ENCODE data around the gene SKI.
A peak's percentile ranks its signal among the peaks of the same experiment; 100 is the strongest.

The SKI gene

DNA sequence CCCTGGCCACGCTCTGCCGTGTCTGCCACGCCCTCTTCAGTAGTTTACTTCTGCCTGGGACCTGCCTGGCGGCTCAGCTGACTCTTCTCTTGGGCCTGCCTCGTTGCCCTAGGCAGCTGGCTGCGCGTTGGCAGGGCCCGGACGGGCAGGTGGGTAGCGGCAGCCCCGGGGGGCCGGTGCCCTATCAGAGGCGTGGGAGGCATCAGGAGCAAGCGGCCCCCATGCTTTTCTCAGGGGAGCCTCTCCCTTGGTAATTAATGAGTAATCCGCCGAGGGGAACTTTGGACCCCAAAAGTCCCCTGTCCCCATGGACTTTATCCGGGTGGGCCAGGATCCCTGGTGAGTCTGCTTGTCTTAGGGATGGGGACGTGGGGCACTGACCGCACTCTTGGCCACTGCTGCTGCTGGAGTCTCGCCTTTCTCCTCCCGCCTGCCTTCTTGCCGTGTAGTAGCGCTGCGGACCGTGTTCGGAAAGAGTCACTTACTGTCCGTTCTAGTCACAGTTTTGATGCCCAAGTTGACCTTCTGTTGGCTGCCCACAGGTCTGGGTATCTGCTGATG is 22.7 kb downstream of the SKI start:
- peaks cover 85% of the 10 kb centered on the region for H3K4me1 ChIP-seq (ENCODE audit: control insufficient read depth, insufficient read depth, low read length)

DNA sequence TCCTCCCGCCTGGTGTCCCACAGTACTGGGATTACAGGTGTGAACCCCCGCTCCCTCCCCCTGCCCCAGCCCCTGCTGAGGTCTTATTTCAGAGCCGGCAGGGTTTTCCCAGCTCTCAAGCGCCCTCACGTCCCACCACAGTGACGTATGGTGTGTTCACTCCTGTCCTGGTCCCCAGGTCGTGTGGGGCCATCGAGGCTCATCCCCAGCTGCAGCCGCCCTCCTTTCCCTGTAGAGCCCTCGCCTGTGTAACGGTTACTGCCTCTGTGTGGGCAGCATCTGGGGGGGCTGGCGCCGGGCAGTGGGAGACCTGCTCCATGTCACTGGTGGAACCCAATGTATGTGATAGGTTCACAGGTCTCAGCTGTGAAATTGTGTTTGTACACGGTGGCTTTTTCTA is 23.2 kb downstream of the SKI start:
- Histone ChIP-seq H3K4me3 (ENCODE audit: low read length in 2 of 2) (peak overlapping the region in 1 of 2 donors; percentile 40), H3K9me3 (ENCODE audit: control insufficient read depth in 2 of 2, low read length in 2 of 2) (peaks cover 0 to 4% of the 10 kb centered on the region in 2 donors), H3K27ac (ENCODE audit: low read length) (no peak overlapping the region), H3K9ac (ENCODE audit: low read length in 2 of 2) (no peak overlapping the region), H3K36me3 (ENCODE audit: control insufficient read depth in 2 of 2, insufficient read depth in 2 of 2, low read length in 2 of 2) (peaks cover 4 to 6% of the 10 kb centered on the region in 2 donors), H3K4me1 (ENCODE audit: control insufficient read depth, insufficient read depth, low read length) (peaks cover 85% of the 10 kb centered on the region), H3K27me3 (ENCODE audit: control insufficient read depth in 1 of 2, insufficient read depth in 2 of 2, low read length in 2 of 2) (no peaks in the 10 kb centered on the region)

More for the DNA sequence above, 22.7 kb downstream of the SKI start:
- Histone ChIP-seq H3K9ac (ENCODE audit: low read length in 2 of 2) (no peak overlapping the region), H3K4me3 (ENCODE audit: low read length in 2 of 2) (peak overlapping the region in 1 of 2 donors; percentile 22), H3K36me3 (ENCODE audit: control insufficient read depth in 2 of 2, insufficient read depth in 2 of 2, low read length in 2 of 2) (peaks cover 4 to 6% of the 10 kb centered on the region in 2 donors), H3K9me3 (ENCODE audit: control insufficient read depth in 2 of 2, low read length in 2 of 2) (peaks cover 0 to under 1% of the 10 kb centered on the region in 2 donors), H3K27ac (ENCODE audit: low read length) (no peak overlapping the region), H3K27me3 (ENCODE audit: control insufficient read depth in 1 of 2, insufficient read depth in 2 of 2, low read length in 2 of 2) (no peaks in the 10 kb centered on the region)

DNA sequence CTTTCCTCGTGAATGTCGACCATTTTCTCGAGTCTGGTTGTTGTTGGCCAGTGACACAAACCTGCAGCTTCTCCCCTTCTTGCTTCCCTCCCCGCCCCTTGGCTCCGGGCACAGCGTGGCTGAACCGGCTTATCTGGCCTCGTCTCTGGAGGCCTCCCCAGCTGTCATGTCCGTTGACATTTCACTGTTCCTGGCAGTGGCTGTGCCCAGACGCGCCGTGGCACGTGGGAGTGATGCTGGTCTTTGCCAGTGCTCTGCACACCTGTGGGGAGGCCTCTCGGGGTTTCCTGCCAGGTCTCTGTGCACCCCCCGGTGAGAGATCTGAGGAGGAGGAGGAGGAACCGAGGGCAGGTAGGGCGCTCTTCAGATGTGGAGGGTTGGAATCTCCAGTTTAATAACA is 23.7 kb downstream of the SKI start:
- H3K27me3 ChIP-seq (ENCODE audit: control insufficient read depth in 1 of 2, insufficient read depth in 2 of 2, low read length in 2 of 2): no peaks in the 10 kb centered on the region
- H3K27ac ChIP-seq (ENCODE audit: low read length): peak overlapping the region; percentile 37
- peaks cover 4 to 6% of the 10 kb centered on the region in 2 donors for H3K36me3 ChIP-seq (ENCODE audit: control insufficient read depth in 2 of 2, insufficient read depth in 2 of 2, low read length in 2 of 2)
- H3K9ac ChIP-seq (ENCODE audit: low read length in 2 of 2): no peak overlapping the region
- H3K4me1 ChIP-seq (ENCODE audit: control insufficient read depth, insufficient read depth, low read length): peaks cover 85% of the 10 kb centered on the region
- H3K4me3 ChIP-seq (ENCODE audit: low read length in 2 of 2): peak overlapping the region in 1 of 2 donors; percentile 40
- peaks cover 0 to 4% of the 10 kb centered on the region in 2 donors for H3K9me3 ChIP-seq (ENCODE audit: control insufficient read depth in 2 of 2, low read length in 2 of 2)

DNA sequence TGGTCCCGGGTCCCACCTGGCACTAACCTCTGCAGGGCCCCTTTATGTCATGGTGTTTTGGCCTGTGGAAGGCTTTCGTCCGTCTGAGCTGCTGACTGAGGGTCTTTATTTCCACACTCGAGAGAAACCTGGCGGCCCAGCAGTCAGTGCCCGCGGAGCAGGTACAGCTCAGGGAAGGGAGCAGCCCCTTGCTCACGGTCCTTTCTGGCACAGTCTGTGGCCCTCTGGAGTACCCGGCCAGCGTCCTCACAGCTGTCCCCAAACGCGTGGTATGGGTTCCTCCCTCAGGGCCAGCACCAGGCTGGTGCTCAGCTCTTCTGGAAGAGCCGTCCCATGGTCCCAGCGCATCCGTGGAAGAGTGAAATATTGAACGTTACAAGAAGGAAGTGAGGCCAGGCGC is 24.3 kb downstream of the SKI start:
- Histone ChIP-seq H3K4me1 (ENCODE audit: control insufficient read depth, insufficient read depth, low read length) (peaks cover 82% of the 10 kb centered on the region), H3K27me3 (ENCODE audit: control insufficient read depth in 1 of 2, insufficient read depth in 2 of 2, low read length in 2 of 2) (no peaks in the 10 kb centered on the region), H3K27ac (ENCODE audit: low read length) (peak overlapping the region; percentile 37), H3K4me3 (ENCODE audit: low read length in 2 of 2) (no peak overlapping the region), H3K9me3 (ENCODE audit: control insufficient read depth in 2 of 2, low read length in 2 of 2) (peaks cover 0 to 4% of the 10 kb centered on the region in 2 donors), H3K9ac (ENCODE audit: low read length in 2 of 2) (no peak overlapping the region), H3K36me3 (ENCODE audit: control insufficient read depth in 2 of 2, insufficient read depth in 2 of 2, low read length in 2 of 2) (peaks cover 4 to 6% of the 10 kb centered on the region in 2 donors)

DNA sequence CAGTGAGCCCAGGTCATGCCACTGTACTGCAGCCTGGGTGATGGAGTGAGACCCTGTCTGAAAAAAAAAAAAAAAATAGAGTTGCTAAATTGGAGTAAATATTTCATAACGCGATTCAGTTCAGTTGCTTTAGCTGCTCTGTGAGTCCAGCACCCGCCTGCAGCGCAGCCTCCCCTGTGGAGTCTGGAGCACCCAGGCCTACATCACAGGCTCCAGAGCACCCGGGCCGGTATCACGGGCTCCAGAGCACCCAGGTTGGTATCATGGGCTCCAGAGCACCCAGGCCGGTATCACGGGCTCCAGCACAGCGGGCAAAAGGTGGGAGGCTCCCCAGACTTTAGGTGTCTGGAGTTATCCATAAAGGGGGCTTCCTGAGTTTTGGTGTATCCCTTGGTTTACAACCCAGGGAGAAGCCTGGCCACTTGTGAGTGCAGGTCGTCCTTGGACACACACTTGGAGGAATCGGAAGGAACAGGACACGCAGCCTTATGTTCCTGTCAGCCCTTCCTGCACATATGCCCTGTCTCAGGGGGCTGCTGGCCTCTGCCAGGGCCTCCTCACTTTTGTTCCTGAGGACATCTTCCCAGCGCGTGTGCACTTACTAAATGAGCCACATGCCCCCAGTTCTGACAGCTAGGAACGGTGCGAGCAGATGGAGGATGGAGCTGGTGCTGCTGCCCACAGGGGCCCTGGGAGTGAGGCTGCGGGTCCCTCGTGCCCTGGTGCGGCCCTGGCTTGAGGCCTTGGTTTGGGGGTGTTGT is 25.1 kb downstream of the SKI start:
- H3K27ac ChIP-seq (ENCODE audit: low read length): no peak overlapping the region
- H3K36me3 ChIP-seq (ENCODE audit: control insufficient read depth in 2 of 2, insufficient read depth in 2 of 2, low read length in 2 of 2): peaks cover 4 to 6% of the 10 kb centered on the region in 2 donors
- no peaks in the 10 kb centered on the region for H3K27me3 ChIP-seq (ENCODE audit: control insufficient read depth in 1 of 2, insufficient read depth in 2 of 2, low read length in 2 of 2)
- H3K4me3 ChIP-seq (ENCODE audit: low read length in 2 of 2): no peak overlapping the region
- peaks cover 0 to 4% of the 10 kb centered on the region in 2 donors for H3K9me3 ChIP-seq (ENCODE audit: control insufficient read depth in 2 of 2, low read length in 2 of 2)
- no peak overlapping the region for H3K9ac ChIP-seq (ENCODE audit: low read length in 2 of 2)
- H3K4me1 ChIP-seq (ENCODE audit: control insufficient read depth, insufficient read depth, low read length): peaks cover 77% of the 10 kb centered on the region

DNA sequence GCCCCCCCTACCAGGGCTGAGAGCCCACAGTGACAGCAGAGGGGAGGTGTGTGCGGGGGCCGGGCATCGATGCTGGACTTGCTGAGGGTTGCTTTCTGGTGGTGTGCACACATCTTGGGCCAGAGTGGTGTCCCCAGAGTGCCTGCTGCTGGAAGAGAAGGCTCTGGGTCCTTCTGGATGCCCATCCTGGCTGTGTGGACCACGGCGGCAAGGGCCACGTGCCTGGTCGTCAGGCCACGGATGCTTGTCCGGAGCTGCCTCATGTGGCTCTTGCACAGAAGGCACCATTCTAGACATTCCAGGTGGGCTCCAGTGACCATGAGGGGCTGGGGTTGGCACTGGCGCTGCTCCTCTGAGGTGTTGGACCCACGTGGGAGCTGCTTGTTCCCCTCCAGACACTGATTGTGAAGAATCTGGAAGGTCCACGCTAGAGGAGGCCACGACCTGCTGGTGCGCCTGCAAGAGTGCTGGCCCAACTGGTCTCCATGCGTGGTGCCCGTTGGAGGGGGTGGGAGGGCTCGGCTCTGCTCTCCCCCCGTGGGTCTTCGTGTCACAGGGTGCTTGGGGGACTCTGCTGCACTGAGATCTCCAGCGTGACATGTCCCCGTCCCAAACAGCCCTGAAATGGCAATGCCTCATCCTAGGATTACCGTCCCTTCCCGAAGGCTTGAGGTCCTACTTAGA is 25.8 kb downstream of the SKI start:
- Histone ChIP-seq H3K4me1 (ENCODE audit: control insufficient read depth, insufficient read depth, low read length) (peaks cover 75% of the 10 kb centered on the region), H3K27me3 (ENCODE audit: control insufficient read depth in 1 of 2, insufficient read depth in 2 of 2, low read length in 2 of 2) (no peaks in the 10 kb centered on the region), H3K4me3 (ENCODE audit: low read length in 2 of 2) (no peak overlapping the region), H3K9ac (ENCODE audit: low read length in 2 of 2) (no peak overlapping the region), H3K9me3 (ENCODE audit: control insufficient read depth in 2 of 2, low read length in 2 of 2) (peaks cover 0 to 4% of the 10 kb centered on the region in 2 donors), H3K27ac (ENCODE audit: low read length) (no peak overlapping the region), H3K36me3 (ENCODE audit: control insufficient read depth in 2 of 2, insufficient read depth in 2 of 2, low read length in 2 of 2) (peaks cover 4 to 6% of the 10 kb centered on the region in 2 donors)

DNA sequence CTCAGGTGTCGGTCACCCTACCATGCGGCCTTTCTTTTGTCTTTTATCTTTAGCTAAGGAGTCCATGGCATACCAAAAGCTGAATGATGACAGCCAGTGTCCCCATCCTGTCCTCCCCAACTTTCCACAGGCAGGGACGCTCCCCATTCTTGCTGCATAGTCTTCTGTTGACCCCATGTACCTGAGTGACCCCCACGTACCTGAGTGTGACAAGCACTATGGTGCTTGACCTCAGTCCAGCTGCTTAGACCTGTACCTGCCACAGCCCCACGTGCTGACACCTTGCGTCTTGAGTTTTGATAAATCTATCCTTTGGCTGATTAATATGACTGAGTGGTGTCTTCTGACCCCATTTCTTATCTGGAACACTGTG is 26.9 kb downstream of the SKI start:
- H3K4me1 ChIP-seq (ENCODE audit: control insufficient read depth, insufficient read depth, low read length): peaks cover 74% of the 10 kb centered on the region
- H3K4me3 ChIP-seq (ENCODE audit: low read length in 2 of 2): no peak overlapping the region
- H3K27me3 ChIP-seq (ENCODE audit: control insufficient read depth in 1 of 2, insufficient read depth in 2 of 2, low read length in 2 of 2): no peaks in the 10 kb centered on the region
- peak overlapping the region; percentile 69 for H3K27ac ChIP-seq (ENCODE audit: low read length)
- no peak overlapping the region for H3K9ac ChIP-seq (ENCODE audit: low read length in 2 of 2)
- peaks cover 0 to 4% of the 10 kb centered on the region in 2 donors for H3K9me3 ChIP-seq (ENCODE audit: control insufficient read depth in 2 of 2, low read length in 2 of 2)
- H3K36me3 ChIP-seq (ENCODE audit: control insufficient read depth in 2 of 2, insufficient read depth in 2 of 2, low read length in 2 of 2): peaks cover 4 to 6% of the 10 kb centered on the region in 2 donors

DNA sequence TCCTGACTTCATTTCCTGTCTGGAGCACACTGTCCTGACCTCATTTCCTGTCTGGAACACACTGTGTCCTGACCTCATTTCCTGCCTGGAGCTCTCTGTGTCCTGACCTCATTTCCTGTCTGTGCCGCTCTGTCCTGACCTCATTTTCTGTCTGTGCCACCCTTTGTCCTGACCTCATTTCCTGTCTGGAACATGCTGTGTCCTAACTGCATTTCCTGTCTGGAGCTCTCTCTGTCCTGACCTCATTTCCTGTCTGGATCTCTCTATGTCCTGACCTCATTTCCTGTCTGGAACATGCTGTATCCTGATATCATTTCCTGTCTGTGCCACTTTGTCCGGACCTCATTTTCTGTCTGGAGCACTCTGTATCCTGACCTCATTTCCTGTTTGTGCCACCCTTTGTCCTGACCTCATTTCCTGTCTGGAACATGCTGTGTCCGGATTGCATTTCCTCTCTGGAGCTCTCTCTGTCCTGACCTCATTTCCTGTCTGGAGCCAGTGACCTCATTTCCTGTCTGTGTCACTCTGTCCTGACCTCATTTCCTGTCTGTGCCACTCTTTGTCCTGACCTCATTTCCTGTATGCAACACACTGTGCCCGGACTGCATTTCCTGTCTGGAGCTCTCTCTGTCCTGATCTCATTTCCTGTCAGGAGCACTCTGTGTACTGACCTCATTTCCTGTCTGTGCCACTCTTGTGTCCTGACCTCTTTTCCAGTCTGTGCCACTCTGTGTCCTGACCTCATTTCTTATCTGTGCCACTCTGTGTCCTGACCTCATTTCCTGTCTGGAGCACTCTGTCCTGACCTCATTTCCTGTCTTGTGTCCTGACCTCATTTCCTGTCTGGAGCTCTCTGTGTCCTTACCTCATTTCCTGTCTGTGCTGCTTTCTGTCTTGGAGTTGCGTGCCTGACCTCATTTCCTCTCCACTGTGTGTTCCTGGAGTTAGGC is 27.6 kb downstream of the SKI start:
- peaks cover 70% of the 10 kb centered on the region for H3K4me1 ChIP-seq (ENCODE audit: control insufficient read depth, insufficient read depth, low read length)
- H3K27ac ChIP-seq (ENCODE audit: low read length): peak overlapping the region; percentile 69
- peaks cover 4 to 6% of the 10 kb centered on the region in 2 donors for H3K36me3 ChIP-seq (ENCODE audit: control insufficient read depth in 2 of 2, insufficient read depth in 2 of 2, low read length in 2 of 2)
- no peak overlapping the region for H3K4me3 ChIP-seq (ENCODE audit: low read length in 2 of 2)
- no peak overlapping the region for H3K9ac ChIP-seq (ENCODE audit: low read length in 2 of 2)
- H3K9me3 ChIP-seq (ENCODE audit: control insufficient read depth in 2 of 2, low read length in 2 of 2): peaks cover 0 to 4% of the 10 kb centered on the region in 2 donors
- H3K27me3 ChIP-seq (ENCODE audit: control insufficient read depth in 1 of 2, insufficient read depth in 2 of 2, low read length in 2 of 2): no peaks in the 10 kb centered on the region

DNA sequence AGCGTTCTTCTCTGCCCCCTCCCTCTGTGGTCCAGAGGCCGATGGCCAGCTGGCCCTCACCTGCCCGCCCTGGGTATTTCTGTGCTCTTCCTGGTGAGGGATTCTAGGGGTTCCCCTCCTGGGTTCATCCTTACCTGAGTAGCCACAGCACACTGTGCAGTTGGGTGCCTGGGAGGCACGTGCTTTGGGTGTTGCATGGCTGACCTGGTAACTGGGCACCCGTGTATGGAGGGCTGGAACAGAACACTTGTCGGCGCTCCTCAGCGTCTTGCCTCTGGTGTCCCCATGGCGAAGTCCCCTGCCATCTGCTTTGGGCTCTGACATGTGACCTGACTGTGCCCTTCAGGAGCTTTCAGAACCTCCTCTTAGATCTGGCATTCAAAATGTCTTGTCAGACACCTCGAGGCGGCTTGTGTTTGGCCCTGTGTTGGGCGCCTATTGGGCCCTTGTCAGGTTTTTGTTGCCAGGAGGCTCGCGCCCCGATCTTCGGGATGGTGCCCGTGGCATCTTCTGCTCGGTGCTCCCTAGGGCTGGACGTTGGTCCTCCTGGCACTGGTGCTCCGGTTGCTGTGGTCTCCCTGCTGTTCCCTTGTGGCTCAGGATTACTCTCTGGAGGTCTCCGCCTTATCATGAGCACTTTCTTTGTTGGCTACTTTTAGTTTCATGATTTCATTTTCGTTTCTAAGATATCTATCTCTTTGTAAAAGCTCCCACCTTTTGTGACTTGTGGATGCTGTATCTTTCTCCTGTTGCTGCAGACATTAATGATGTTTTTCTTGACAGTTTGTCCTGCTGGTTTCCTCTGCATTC is 28.5 kb downstream of the SKI start:
- Histone ChIP-seq H3K9me3 (ENCODE audit: control insufficient read depth in 2 of 2, low read length in 2 of 2) (peaks cover 0 to 4% of the 10 kb centered on the region in 2 donors), H3K27me3 (ENCODE audit: control insufficient read depth in 1 of 2, insufficient read depth in 2 of 2, low read length in 2 of 2) (no peaks in the 10 kb centered on the region), H3K4me1 (ENCODE audit: control insufficient read depth, insufficient read depth, low read length) (peaks cover 60% of the 10 kb centered on the region), H3K9ac (ENCODE audit: low read length in 2 of 2) (no peak overlapping the region), H3K27ac (ENCODE audit: low read length) (peak overlapping the region; percentile 69), H3K36me3 (ENCODE audit: control insufficient read depth in 2 of 2, insufficient read depth in 2 of 2, low read length in 2 of 2) (peaks cover 4 to 6% of the 10 kb centered on the region in 2 donors), H3K4me3 (ENCODE audit: low read length in 2 of 2) (no peak overlapping the region)
